Rectal smooth muscle tissue (tissue), 1 donor: ENCODE data around the gene MPP2.

Experiments used
- H3K27ac ChIP-seq: one replicate; pipeline ENCODE4 v1.7.0; 2013; ENCODE audit warnings: low read depth, low read length, inconsistent platforms
- H3K27me3 ChIP-seq: one replicate; pipeline ENCODE4 v1.7.0; 2013; ENCODE audit warnings: low read length; ENCODE audit not compliant: control insufficient read depth, insufficient read depth
- H3K36me3 ChIP-seq: one replicate; pipeline ENCODE4 v1.7.0; 2013; ENCODE audit warnings: low read length; ENCODE audit not compliant: control insufficient read depth, insufficient read depth
- H3K4me1 ChIP-seq: one replicate; pipeline ENCODE4 v1.7.0; 2013; ENCODE audit warnings: low read length; ENCODE audit not compliant: control insufficient read depth, insufficient read depth
- H3K4me3 ChIP-seq: one replicate; pipeline ENCODE4 v1.7.0; 2013; ENCODE audit warnings: low read length
- H3K9ac ChIP-seq: one replicate; pipeline ENCODE4 v1.7.0; 2013; ENCODE audit warnings: low read length

The MPP2 gene

GRCh38 chr17:43924558-43924957, 17.2 kb upstream of the MPP2 start:
- Histone ChIP-seq H3K4me1 (no peaks in the 10 kb centered on the region), H3K27me3 (peaks cover 5% of the 10 kb centered on the region), H3K36me3 (no peaks in the 10 kb centered on the region), H3K27ac (no peak overlapping the region), H3K4me3 (no peak overlapping the region), H3K9ac (no peak overlapping the region)

GRCh38 chr17:43920500-43921095, 13.3 kb upstream of the MPP2 start:
- no peaks in the 10 kb centered on the region for H3K36me3 ChIP-seq
- peaks cover 2% of the 10 kb centered on the region for H3K27me3 ChIP-seq
- H3K4me3 ChIP-seq: no peak overlapping the region
- no peak overlapping the region for H3K9ac ChIP-seq
- H3K4me1 ChIP-seq: no peaks in the 10 kb centered on the region
- H3K27ac ChIP-seq: no peak overlapping the region

DNA sequence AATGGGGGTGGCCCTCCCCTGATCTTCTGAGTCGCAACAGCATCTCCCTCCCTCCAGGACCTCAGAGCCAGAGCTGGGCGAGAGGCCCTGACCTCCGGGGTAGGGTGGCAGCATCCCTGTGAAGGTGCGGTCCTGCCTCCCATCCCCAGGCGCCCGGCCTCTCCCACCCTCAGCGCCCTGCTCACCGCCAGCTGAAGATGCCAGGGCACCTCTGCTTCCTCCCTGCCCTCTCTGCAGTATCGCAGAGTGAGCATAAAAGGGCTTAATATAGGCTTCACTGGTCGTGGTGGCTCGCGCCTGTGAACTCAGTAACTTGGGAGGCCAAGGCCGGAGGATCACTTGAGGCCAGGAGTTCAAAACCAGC, 10.7 kb upstream of the MPP2 start:
- no peak overlapping the region for H3K27ac ChIP-seq
- peaks cover 2% of the 10 kb centered on the region for H3K27me3 ChIP-seq
- no peak overlapping the region for H3K9ac ChIP-seq
- no peaks in the 10 kb centered on the region for H3K36me3 ChIP-seq
- no peaks in the 10 kb centered on the region for H3K4me1 ChIP-seq
- no peak overlapping the region for H3K4me3 ChIP-seq

DNA sequence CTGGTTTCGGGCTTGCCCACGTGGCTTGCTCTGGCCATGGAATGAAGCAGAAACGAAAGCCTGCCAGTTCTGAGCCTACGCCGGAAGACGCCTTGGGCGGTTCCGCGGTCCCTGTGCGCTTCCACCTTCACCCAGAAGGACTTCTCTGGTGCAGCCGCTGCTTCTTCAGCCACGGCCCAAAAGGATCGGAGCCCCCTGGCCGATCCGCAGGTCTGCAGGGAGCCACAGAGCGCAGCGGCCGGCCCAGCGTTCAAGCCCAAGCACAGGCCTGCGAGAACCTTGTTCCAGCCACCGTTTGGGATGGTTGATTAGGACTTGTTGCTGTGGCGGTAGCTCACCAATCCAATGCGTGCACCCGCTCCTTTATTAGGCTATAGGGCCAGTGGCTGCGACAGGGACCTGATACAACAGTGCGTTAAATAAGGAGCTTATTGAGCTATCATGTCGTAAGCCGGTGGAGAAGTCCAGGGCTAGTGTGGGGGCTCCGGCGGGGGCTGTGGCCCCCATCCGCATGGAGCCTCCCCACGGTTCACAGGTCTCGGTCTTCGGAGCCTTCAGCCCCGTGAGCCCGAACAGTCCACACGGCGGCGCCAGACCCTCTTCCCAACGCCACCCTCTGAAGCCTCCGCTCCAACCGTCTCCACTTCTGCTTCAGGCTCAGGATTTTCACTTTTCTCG, 10.2 kb upstream of the MPP2 start:
- H3K27me3 ChIP-seq: peaks cover under 1% of the 10 kb centered on the region
- H3K4me1 ChIP-seq: no peaks in the 10 kb centered on the region
- H3K9ac ChIP-seq: no peak overlapping the region
- no peaks in the 10 kb centered on the region for H3K36me3 ChIP-seq
- H3K27ac ChIP-seq: no peak overlapping the region
- H3K4me3 ChIP-seq: peak overlapping the region; percentile 42

- Histone ChIP-seq H3K4me3 (no peak overlapping the region), H3K27ac (no peak overlapping the region)
Measured at GRCh38 chr17:43917016-43917347, 9.6 kb upstream of the MPP2 start.

DNA sequence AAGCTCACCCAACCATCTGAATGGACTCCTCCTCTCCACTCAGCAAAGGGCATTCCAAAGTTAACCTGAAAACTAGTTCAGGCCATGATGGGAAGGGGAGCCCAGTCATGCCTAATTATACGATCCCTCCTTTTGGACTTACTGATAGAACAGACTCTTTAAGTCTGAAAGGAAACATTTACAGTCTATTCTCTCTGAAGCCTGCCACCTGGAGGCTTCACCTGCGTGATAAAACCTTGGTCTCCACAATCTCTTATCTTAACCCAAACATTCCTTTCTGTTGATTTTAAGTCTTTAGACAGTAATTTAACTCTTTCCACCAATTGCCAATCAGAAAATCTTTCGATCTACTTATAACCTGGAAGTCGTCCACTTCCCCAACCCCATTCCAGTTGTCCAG, 9.0 kb upstream of the MPP2 start:
- Histone ChIP-seq H3K4me1 (no peaks in the 10 kb centered on the region), H3K27me3 (no peaks in the 10 kb centered on the region), H3K36me3 (no peaks in the 10 kb centered on the region), H3K4me3 (no peak overlapping the region), H3K9ac (no peak overlapping the region), H3K27ac (no peak overlapping the region)

More at GRCh38 chr17:43917016-43917347, 9.6 kb upstream of the MPP2 start:
- H3K4me1 ChIP-seq: no peaks in the 10 kb centered on the region
- no peak overlapping the region for H3K9ac ChIP-seq
- H3K36me3 ChIP-seq: no peaks in the 10 kb centered on the region
- no peaks in the 10 kb centered on the region for H3K27me3 ChIP-seq

GRCh38 chr17:43915559-43915958, 8.2 kb upstream of the MPP2 start:
- Histone ChIP-seq H3K27ac (no peak overlapping the region), H3K27me3 (no peaks in the 10 kb centered on the region), H3K9ac (no peak overlapping the region), H3K4me1 (no peaks in the 10 kb centered on the region), H3K36me3 (no peaks in the 10 kb centered on the region), H3K4me3 (no peak overlapping the region)

- Histone ChIP-seq H3K27me3 (peaks cover 2% of the 10 kb centered on the region), H3K4me3 (no peak overlapping the region), H3K9ac (no peak overlapping the region), H3K36me3 (no peaks in the 10 kb centered on the region), H3K27ac (no peak overlapping the region), H3K4me1 (no peaks in the 10 kb centered on the region)
Measured at GRCh38 chr17:43914451-43914850, 7.1 kb upstream of the MPP2 start.

DNA sequence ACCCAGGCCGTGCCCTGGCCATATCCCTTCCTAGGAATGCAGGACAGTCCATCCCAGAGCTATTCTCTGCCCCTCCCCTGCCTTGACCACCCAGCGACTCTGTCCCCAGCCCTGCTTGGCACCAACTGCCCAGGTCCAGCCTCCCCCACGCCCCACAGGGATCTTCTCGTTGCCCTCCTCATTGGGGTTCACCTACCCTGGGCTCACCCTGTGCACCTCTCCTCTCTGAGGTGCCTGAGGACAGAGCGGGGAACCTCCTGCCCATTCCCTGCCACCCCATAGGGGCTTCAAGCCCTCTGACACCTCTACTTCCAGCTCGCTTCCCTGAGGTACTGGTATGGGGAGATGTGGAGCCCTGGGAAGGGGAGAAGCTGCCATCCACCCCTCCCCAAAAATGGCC, 6.2 kb upstream of the MPP2 start:
- Histone ChIP-seq H3K4me3 (no peak overlapping the region), H3K9ac (no peak overlapping the region), H3K27me3 (peaks cover 2% of the 10 kb centered on the region), H3K4me1 (no peaks in the 10 kb centered on the region), H3K27ac (no peak overlapping the region), H3K36me3 (no peaks in the 10 kb centered on the region)

DNA sequence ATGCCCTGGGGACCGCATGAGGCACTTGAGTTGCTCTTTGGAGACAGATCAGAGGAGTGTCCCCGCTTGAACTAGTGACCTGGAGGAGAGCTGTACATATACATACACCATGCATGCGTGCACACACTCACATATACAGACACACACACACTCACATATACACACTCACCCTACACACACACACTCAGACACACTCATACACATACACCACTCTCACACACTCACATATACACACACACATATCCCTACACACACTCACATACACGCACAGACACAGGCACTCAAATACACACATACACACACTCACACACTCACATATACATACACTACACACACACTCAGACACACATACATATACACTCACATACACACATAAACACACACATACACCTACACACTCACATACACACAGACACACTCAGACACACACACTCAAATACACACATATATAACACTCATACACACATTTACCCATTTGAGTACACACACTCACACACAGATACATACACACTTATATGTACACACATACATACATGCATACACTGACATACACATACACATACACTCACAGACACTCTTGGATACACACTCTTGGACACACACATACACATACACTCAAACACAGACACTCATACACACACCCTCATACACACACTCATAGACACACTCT, 5.4 kb upstream of the MPP2 start:
- Histone ChIP-seq H3K9ac (no peak overlapping the region), H3K27ac (no peak overlapping the region), H3K4me3 (no peak overlapping the region), H3K27me3 (peaks cover 2% of the 10 kb centered on the region), H3K4me1 (no peaks in the 10 kb centered on the region), H3K36me3 (no peaks in the 10 kb centered on the region)

DNA sequence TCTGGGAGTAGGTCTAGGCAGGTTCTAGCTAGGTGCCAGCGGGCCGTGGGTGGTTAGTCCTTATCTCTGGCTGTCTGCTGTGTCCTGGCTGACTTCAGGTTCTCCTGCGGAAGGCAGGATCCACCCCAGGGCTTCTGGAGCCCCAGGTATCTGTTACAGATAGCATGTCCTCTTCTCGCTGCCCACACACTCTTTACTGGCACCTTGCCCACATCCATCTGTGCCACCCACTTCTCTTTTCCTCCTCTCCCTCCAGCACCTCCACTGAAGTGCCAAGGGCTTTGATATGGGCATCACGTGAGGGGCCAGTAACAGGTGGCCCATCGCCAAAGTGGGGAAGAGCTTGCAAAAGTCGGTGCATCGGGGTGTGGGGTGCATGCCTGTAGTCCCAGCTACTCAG, 4.6 kb upstream of the MPP2 start:
- Histone ChIP-seq H3K27me3 (peaks cover 4% of the 10 kb centered on the region), H3K4me3 (no peak overlapping the region), H3K4me1 (no peaks in the 10 kb centered on the region), H3K9ac (no peak overlapping the region), H3K27ac (no peak overlapping the region), H3K36me3 (no peaks in the 10 kb centered on the region)

DNA sequence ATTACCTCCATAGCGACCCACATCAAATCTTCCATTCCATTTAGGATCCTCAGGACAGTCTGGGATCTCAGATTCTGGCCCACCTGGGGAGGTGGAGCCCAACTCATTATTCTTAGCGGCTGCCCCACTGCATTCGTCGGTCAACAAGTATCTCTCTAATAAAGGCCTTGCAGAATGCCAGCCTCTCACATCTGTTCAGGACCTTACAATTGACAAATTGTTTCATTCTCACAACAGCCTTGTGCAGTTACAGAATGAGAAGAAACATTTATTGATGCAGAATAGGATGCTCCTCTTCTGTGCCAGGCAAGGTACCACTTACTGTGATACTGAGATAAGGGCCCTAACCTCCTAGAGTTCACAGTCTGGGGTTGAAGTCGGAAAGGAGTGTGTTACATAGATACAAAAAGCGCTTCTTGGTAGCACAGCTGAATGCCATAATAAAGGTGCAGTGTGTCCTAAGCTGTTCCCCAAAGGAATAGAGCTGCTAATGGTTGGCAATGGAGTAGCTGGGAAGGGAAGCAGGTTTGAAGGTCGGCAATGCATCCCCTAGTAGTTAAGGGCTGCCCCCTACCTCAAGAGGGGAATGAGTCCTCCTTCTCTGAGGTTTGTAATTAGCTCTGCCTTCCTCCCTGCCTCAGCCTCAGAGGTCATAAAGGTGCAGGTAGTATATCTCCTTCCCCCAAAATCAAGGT, 2.3 kb upstream of the MPP2 start:
- Histone ChIP-seq H3K4me3 (no peak overlapping the region), H3K9ac (no peak overlapping the region), H3K36me3 (no peaks in the 10 kb centered on the region), H3K27me3 (peaks cover 8% of the 10 kb centered on the region), H3K4me1 (peaks cover 5% of the 10 kb centered on the region), H3K27ac (no peak overlapping the region)
